22Rv1 (cell line): ENCODE data around the gene ABCA1.
"Not testable (repeated sequence)": the region's sequence is repeated elsewhere in the genome, so short reads cannot be mapped to it uniquely, and the experiment has no call there.

ENCODE experiments used
- H3K27ac ChIP-seq: fragments of 450-650 bp; 2 replicates; pipeline ENCODE4 v1.5.1; 2017
- CTCF ChIP-seq: fragments of 450-650 bp; IDR thresholded peaks from 2 replicates; pipeline ENCODE4 v1.5.1; 2017; ENCODE audit warnings: mild to moderate bottlenecking
- ZFX ChIP-seq: fragments of 450-650 bp; IDR thresholded peaks from 2 replicates; pipeline ENCODE4 v1.6.1; 2017; ENCODE audit warnings: antibody characterized with exemption, borderline replicate concordance

Gene ABCA1

GRCh38 chr9:104772714-104773510, 155.0 kb downstream of the ABCA1 start:
- no peak for TF ChIP-seq CTCF
- TF ChIP-seq ZFX: no peak
- no peak overlapping the region for H3K27ac ChIP-seq

GRCh38 chr9:104769655-104770054, 158.3 kb downstream of the ABCA1 start:
- no peak overlapping the region for H3K27ac ChIP-seq
- TF ChIP-seq ZFX (no peak), CTCF (no peak)

GRCh38 chr9:104769029-104769428, 158.9 kb downstream of the ABCA1 start:
- not testable (repeated sequence) for H3K27ac ChIP-seq

GRCh38 chr9:104767507-104767906, 160.4 kb downstream of the ABCA1 start:
- H3K27ac ChIP-seq: no peak overlapping the region
- TF ChIP-seq CTCF (no peak), ZFX (no peak)

GRCh38 chr9:104766025-104766424, 161.9 kb downstream of the ABCA1 start:
- TF ChIP-seq CTCF: no peak
- TF ChIP-seq ZFX: no peak
- peak overlapping the region; percentile 75 for H3K27ac ChIP-seq

- TF ChIP-seq CTCF (no peak), ZFX (no peak)
- H3K27ac ChIP-seq: peak overlapping the region; percentile 75
Measured at GRCh38 chr9:104765138-104765537, 162.8 kb downstream of the ABCA1 start.

GRCh38 chr9:104758974-104759373, 169.0 kb downstream of the ABCA1 start:
- no peak for TF ChIP-seq ZFX
- no peak for TF ChIP-seq CTCF
- no peak overlapping the region for H3K27ac ChIP-seq

- TF ChIP-seq CTCF (no peak), ZFX (no peak)
Measured at GRCh38 chr9:104750185-104750767, 177.7 kb downstream of the ABCA1 start.

More at GRCh38 chr9:104750185-104750767, 177.7 kb downstream of the ABCA1 start:
- no peak overlapping the region for H3K27ac ChIP-seq
